GM19193 (cell line): ENCODE results near the gene B4GALT5.

ENCODE experiments used
- POLR2A ChIP-seq: IDR thresholded peaks from 4 replicates; pipeline ENCODE4 v1.6.1; 2011; ENCODE audit not compliant: insufficient read depth, insufficient read length; ENCODE audit errors: extremely low read depth

The B4GALT5 gene

DNA sequence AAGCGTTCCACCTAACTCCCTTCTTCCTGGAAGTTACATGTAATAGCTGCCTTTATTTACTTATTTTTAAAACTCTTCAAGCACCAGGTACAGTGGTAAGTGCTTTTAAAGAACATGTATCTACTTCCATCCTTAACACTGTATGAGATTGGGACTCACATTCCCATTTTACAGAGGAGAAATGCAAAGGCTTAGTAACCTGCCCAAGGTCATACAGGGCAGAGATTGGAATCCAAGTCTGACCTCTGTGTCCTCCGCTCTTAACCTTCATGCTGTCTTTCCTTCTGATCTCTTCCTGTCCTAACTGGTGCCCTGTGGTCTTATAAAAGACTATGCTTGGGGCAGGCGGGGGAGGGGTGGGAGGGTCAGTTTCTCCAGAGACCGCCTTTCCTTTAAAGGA is 1.6 kb downstream of the B4GALT5 start:
- no peak for TF ChIP-seq POLR2A

DNA sequence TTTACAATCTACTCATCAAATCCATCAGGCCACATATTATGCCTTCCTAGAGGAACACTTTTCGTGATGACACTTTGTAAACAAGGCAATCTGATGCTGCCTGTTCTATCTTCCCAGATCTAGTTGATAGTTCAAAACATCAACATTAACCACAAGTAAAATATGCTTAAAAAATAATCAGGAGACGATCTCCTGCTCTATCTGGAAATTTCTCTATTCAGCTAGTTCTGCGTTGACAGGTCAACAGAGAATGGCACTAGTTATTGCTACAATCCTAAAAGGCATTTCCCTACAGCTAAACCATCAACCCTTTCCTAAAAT is 2.1 kb downstream of the B4GALT5 start:
- TF ChIP-seq POLR2A, result no peak

DNA sequence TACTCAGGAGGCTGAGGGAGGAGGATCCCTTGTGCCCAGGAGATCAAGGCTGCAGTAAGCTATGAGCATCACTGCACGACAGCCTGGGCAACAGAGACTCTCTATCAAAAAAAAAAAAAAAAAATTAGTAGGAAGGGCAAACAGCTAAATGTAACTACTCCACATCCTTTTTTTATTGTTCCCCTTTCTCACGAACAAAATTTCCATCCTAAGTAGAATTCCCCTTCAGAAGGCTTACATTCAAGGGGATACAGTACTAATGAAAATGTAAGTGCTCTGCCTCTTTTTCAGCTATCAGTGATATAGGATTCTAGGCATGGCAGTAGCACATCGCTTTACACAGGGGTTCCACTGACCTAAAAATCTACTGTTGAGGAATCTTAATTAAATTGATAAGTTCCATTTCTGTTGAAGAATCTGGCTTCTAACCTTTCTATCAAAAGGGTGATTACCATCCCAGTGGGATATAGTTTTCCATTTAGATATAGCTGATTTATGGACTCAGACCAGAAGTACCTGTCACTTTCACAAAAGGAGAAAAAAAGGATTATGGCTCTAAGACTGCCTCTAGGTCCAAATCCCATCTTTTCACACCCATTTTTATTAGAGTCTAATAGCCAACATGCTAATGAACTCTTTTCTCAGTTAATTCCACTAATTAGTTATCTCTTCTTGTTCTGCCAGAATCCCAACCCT is 2.6 kb downstream of the B4GALT5 start:
- no peak for TF ChIP-seq POLR2A

DNA sequence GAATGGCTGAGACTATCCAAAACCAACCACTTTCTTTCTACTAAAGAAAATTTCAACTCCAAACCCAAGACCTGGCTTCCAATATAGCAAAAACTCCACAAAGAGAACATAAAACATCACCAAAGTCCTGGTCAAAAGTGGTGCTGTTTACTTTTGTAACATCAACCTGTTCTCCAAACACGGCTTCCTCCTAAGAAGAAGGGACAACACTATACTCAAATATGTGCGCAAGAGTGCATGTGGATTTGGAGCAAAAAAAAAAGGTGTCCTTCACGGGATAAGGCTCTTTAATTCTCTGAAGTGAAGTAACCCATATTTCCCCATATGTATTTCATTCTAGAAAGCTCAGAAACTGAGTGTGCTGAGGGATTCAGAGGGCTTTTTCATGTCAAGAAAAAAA is 6.6 kb downstream of the B4GALT5 start:
- TF ChIP-seq POLR2A, result no peak

DNA sequence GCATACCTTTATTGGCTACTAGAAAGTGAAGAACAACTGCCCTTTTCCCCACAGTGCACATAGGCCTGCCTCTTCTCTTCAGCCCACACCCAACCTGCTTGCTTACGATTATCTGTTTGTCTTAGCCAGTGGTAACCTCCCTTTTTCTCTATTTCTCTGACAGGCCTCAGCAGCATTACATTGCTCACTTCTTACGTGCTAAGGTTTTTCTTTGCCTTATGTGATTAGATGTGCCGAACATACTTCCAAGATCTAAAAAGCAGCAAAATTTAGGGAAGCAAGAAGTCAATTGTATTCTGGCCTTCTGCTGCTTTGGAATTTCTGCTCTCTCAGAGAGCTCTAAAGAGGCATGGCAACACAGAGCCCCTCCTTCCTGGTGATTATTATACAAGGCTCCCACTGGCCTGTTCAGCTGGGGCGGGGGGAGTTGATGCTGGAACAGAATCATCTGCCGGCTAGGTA is 7.0 kb downstream of the B4GALT5 start:
- no peak for TF ChIP-seq POLR2A

DNA sequence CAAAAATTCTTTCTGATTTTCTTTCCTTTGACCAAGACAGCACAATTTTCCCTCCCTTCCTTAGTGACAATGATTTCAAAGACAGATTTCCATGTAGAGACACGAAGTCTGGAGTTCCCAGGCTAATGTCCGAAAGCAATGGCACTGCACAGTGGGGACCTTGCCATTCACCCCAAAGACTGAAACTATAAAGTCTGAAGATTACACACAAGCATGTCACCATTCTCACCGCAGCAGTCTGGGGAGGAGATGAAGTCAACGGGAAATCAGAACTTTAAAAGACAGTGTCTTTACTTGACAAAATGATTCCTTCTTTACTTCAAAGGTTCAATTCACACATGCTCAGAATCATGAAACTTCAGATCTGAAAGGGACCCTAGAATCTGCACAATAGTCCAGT is 8.3 kb downstream of the B4GALT5 start:
- TF ChIP-seq POLR2A, result no peak

DNA sequence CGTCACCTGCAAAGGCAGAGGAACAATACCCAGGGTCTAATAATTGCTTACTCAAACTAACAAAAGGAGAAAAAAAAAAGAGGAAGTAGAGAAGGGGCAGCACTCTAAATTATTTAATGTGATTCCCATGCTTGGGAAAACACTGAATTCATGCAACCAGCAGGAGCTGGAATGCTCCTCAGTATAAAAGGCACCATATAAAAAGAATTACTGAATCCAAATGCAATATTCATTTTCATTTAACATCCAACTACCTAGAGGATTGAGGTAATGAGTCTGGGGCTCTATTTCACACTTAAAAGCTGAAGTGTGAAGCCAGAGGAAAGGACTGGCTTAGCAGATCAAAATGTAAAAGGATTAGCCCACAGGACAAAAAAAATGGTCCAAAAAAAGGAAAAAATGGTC is 8.7 kb downstream of the B4GALT5 start:
- no peak for TF ChIP-seq POLR2A

DNA sequence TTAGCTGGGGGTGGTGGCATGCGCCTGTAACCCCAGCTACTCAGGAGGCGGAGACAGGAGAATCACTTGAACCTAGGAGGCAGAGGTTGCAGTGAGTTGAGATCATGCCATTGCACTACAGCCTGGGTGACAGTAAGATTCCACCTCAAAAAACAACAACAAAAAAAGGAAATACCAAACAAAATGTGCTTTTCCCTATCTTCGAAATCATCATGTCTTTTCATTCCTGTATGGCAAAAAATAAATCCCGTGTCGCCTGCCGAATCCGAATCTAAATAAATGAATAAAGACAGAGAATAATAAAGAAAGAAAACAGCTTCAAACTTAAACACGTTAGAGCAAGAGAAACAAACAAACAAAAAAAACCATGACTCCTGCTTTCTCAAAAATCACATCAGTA is 11.8 kb downstream of the B4GALT5 start:
- no peak for TF ChIP-seq POLR2A

DNA sequence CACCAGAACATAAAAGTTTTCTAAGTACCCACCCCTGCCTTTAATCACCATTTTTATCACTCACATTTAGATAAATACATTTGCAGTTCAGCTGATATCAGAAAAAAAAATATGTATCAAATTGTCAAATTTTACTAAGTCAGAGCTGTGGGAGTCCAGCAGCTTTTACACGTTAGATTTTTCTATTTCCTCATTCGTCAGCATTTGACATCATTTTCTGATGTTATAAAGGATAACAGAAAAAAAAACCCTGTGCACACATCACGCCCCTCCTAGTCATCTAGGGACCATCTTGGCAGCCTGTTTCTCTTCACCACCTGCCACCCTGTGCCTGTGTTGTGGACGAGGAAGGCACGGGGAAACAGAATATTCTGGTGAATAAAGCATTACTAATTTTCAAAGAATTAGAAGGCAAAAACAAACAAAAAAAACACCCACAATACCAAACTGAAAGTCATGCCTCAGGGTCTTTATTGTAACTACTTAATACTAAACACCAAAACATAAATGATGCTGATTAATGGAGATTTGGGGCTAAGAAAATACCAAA is 12.4 kb downstream of the B4GALT5 start:
- TF ChIP-seq POLR2A, result no peak

DNA sequence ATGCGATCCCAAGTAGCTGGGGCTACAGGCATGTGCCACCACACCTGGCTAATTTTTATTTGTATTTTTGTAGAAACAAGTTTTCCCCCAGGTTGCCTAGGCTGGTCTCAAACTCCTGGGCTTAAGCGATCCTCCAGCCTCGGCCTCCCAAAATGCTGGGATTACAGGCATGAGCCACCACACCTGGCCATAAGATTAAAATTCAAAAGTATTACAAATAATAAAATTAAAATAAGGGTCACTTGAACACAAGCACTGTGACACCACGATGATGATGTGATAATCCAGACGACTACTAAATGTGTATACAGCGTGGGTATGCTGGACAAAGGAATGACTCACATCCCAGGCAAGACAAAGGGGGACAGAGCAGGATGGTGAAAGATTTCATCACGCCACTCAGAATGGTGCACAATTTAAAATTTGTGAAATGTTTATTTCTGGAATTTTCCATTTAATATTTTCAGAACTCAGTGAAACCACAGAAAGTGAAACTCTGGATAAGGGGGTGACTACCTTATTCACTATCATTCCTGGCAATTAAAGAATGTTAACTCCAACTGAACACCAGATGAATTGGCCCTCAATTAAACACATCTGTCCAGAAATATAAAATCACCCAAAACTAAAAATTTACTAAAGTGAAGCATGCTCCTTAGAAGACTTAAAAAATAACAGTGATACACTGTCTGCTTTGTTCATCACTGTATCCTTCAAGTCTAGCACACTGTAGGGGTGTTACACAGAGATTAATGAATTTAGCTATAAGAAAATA is 13.1 kb downstream of the B4GALT5 start:
- no peak for TF ChIP-seq POLR2A

DNA sequence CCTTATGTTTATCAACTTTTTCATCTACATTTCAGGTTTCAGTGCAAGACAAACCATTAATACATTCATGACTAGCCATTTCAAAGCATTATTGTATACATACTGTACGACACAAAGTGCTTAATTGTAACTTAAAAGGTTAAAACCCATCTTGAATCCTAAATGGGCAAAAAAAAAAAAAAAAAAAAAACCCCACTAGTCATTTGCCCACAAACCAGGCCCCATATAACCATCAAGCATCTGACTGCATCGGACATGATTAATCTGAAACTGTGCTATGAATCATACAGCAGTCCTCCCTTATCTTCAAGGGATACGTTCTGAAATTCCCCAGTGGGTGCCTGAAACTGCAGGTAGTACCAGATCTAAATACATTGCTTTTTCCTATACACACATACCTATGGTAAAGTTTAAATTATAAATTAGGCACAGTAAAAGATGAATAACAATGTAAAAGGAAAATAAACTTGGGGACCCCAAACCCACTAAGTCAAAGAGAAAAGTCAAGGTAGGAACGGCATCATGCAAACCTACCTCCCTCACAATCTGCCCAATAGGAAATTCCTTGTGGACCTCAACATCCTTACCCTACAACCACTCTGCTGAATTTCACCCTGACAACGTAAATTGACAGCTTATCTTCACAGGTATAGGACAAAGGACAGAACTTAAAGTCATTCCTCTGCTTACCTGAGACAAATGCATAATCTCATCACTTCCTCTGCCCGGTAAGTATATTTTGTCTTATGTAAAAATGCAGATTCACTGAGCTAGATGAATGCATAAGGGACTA is 14.3 kb downstream of the B4GALT5 start:
- no peak for TF ChIP-seq POLR2A

DNA sequence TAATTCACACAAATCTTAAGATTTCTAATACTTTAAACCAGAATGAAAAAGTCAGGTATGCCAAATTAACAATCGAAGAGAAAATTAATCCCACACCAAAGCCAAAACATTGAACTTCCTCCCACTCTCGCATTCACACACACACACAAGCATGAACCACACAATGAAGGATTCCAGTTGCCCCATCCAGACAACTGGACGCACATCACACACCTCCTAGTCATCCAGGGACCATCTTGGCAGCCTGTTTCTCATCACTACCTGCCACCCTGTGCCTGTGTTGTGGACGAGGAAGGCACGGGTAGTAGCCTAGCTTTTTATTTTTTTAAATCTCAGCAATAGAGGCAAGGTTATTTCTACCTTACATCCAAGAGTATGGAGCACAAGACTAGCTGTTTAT is 15.2 kb downstream of the B4GALT5 start:
- TF ChIP-seq POLR2A, result no peak

DNA sequence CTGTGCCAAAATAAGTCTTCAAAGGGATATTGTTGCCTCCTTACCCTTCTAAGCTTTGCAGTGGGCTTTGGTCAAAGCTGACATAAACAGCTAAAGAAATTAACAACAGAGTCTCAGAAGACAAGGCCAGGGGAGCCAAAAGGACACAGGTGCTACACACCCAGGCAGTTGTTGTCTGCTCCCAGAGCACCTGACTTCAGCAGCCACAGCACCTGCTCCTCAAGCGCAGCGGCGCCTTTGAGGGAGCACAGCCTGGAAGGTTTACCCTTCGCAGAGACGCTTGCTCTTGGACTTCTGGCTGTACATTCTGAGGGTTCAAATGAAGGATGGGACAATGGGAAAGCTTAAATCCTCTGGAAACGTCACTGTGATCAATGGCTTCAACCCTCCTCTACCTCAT is 16.6 kb downstream of the B4GALT5 start:
- no peak for TF ChIP-seq POLR2A

DNA sequence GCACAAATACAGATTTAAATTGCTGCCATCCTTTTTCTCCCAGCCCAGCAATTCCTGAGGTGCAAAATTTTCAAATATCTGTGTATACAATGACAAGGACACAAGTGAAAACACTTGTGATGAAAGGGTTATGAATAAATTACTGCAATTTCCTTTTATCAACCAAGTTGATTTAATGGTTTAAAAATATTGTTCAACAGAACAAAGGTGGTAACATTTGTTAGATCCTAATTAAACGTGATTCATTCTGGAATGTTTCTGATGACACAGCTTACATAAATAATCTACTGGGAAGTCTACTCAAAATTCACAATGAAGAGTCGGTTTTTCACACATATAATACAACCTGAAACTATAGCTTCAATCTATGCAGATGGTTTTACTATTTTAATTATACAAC is 17.1 kb downstream of the B4GALT5 start:
- TF ChIP-seq POLR2A, result no peak

DNA sequence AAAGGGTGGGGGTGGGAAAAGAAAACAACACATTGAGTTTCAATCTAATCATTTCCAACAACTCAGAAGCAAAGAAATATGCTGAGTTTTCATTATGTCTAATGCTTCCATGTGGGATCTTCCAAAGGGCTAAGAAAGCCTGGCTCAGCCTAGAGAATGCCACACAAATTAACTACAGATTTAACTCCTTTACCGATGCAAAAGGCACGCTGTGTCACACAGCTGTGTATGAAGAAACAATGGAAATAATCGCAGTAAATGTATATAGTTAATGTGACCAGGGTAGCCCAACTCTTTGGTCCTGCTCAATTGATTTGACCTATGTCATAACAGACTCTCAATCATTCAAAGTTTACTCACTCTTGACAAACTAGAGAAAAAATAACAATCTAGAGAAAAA is 17.8 kb downstream of the B4GALT5 start:
- TF ChIP-seq POLR2A, result no peak
